RWPE2 (cell line): ENCODE results near the gene TMEM132D.

Experiments
- ATAC-seq: fragments of 200-7000 bp; cut with Tn5 transposase; 3 replicates; pipeline ENCODE4 v1.9.1; 2021; ENCODE audit warnings: low read depth
- DNase-seq: peaks from one replicate; pipeline ENCODE4 v3.0.0-alpha.2; 2020; ENCODE audit warnings: low spot score
- H3K27ac ChIP-seq: fragments of 450-650 bp; 2 replicates; pipeline ENCODE4 v1.5.1; 2017; ENCODE audit warnings: mild to moderate bottlenecking; ENCODE audit not compliant: poor library complexity, severe bottlenecking
- H3K27me3 ChIP-seq: fragments of 250-450 bp; sonication (Bioruptor Pico); 2 replicates; pipeline ENCODE4 v1.5.1; 2021; ENCODE audit warnings: mild to moderate bottlenecking, moderate library complexity; ENCODE audit not compliant: insufficient read depth, poor library complexity, severe bottlenecking
- H3K36me3 ChIP-seq: fragments of 250-450 bp; sonication (Bioruptor Pico); 2 replicates; pipeline ENCODE4 v1.5.1; 2020; ENCODE audit warnings: low read depth, mild to moderate bottlenecking, moderate library complexity
- H3K4me1 ChIP-seq: fragments of 250-450 bp; sonication (Bioruptor Pico); 2 replicates; pipeline ENCODE4 v1.5.1; 2021; ENCODE audit warnings: mild to moderate bottlenecking, moderate library complexity; ENCODE audit not compliant: insufficient read depth, poor library complexity, severe bottlenecking
- H3K4me3 ChIP-seq: fragments of 250-450 bp; sonication (Bioruptor Pico); 2 replicates; pipeline ENCODE4 v1.5.1; 2021; ENCODE audit warnings: mild to moderate bottlenecking, moderate library complexity; ENCODE audit not compliant: severe bottlenecking
- H3K9me3 ChIP-seq: fragments of 250-450 bp; sonication (Bioruptor Pico); 2 replicates; pipeline ENCODE4 v1.5.1; 2021; ENCODE audit warnings: mild to moderate bottlenecking, moderate library complexity; ENCODE audit not compliant: severe bottlenecking
- CTCF ChIP-seq: fragments of 450-650 bp; IDR thresholded peaks from one replicate; pipeline ENCODE4 v1.5.1; 2017; ENCODE audit warnings: mild to moderate bottlenecking, moderate library complexity; ENCODE audit not compliant: poor library complexity, severe bottlenecking

TMEM132D gene

GRCh38 chr12:129067491-129067890 lies 836.3 kb downstream of the TMEM132D start:
- Histone ChIP-seq H3K4me1 (no peaks in the 10 kb centered on the region), H3K27me3 (no peaks in the 10 kb centered on the region), H3K27ac (no peak overlapping the region), H3K36me3 (no peaks in the 10 kb centered on the region), H3K4me3 (no peak overlapping the region), H3K9me3 (no peaks in the 10 kb centered on the region)
- TF ChIP-seq CTCF, result no peak
- ATAC-seq, result no peak
- DNase-seq, result no peak

- no peaks in the 10 kb centered on the region for H3K9me3 ChIP-seq
- H3K27ac ChIP-seq, result no peak overlapping the region
- DNase-seq (no peak), ATAC-seq (no peak)
- H3K27me3 ChIP-seq, result no peaks in the 10 kb centered on the region
- no peaks in the 10 kb centered on the region for H3K36me3 ChIP-seq
- no peaks in the 10 kb centered on the region for H3K4me1 ChIP-seq
- H3K4me3 ChIP-seq, result no peak overlapping the region
- no peak for TF ChIP-seq CTCF
Observed at GRCh38 chr12:129064209-129064855, 839.5 kb downstream of the TMEM132D start.

- Histone ChIP-seq H3K4me3 (no peak overlapping the region), H3K27ac (no peak overlapping the region), H3K36me3 (no peaks in the 10 kb centered on the region), H3K27me3 (no peaks in the 10 kb centered on the region), H3K4me1 (no peaks in the 10 kb centered on the region), H3K9me3 (no peaks in the 10 kb centered on the region)
- DNase-seq (no peak), ATAC-seq (no peak)
- no peak for TF ChIP-seq CTCF
Observed at GRCh38 chr12:129063600-129063999, 840.2 kb downstream of the TMEM132D start.

- Histone ChIP-seq H3K4me1 (no peaks in the 10 kb centered on the region), H3K27me3 (no peaks in the 10 kb centered on the region), H3K36me3 (no peaks in the 10 kb centered on the region), H3K4me3 (no peak overlapping the region), H3K27ac (no peak overlapping the region), H3K9me3 (no peaks in the 10 kb centered on the region)
- no peak for TF ChIP-seq CTCF
- ATAC-seq, result no peak
- no peak for DNase-seq
Observed at GRCh38 chr12:129053232-129053631, 850.6 kb downstream of the TMEM132D start.

GRCh38 chr12:129052373-129052772 lies 851.5 kb downstream of the TMEM132D start:
- Histone ChIP-seq H3K27ac (no peak overlapping the region), H3K27me3 (no peaks in the 10 kb centered on the region), H3K9me3 (no peaks in the 10 kb centered on the region), H3K36me3 (no peaks in the 10 kb centered on the region), H3K4me1 (no peaks in the 10 kb centered on the region), H3K4me3 (no peak overlapping the region)
- TF ChIP-seq CTCF, result no peak
- no peak for DNase-seq
- ATAC-seq, result no peak
